Spleen (tissue), 7 donors: ENCODE data around the gene PYGB.

Experiments
- POLR2A ChIP-seq, 3 donors: fragments of 450-650 bp; IDR thresholded peaks; one replicate each; pipeline ENCODE4 v1.5.1; 2017; ENCODE audit warnings: antibody characterized with exemption in 3 of 3, mild to moderate bottlenecking in 1 of 3
- POLR2AphosphoS5 ChIP-seq, 3 donors: sonication (generic); formaldehyde crosslinking; IDR thresholded peaks; one replicate each; pipeline ENCODE4 v1.5.1; 2017; ENCODE audit warnings: antibody characterized with exemption in 3 of 3
- TF ChIP-seq, protein P1 (sequence below), 11 experiments: fragments of 200-600 bp in 7 of 11; fragments of 450-650 bp in 4 of 11; sonication (generic) in 4 of 11; IDR thresholded peaks in 8 of 11; conservative IDR thresholded peaks in 3 of 11; 1 replicate in 7 of 11; 2 replicates in 4 of 11; pipeline versions ENCODE4 v1.4.0 to v1.8.0; 2016 to 2021; ENCODE audit warnings: antibody characterized with exemption in 11 of 11, inconsistent platforms in 4 of 11, mild to moderate bottlenecking in 1 of 11
- donor health status: DM: no; HTN: no; CAD: no; lungs with moderate emphysema.
- donor health status: DM: no; HTN: no; CAD: no.
- donor health status: DM: no; HTN: no; CAD: no.

DNA sequence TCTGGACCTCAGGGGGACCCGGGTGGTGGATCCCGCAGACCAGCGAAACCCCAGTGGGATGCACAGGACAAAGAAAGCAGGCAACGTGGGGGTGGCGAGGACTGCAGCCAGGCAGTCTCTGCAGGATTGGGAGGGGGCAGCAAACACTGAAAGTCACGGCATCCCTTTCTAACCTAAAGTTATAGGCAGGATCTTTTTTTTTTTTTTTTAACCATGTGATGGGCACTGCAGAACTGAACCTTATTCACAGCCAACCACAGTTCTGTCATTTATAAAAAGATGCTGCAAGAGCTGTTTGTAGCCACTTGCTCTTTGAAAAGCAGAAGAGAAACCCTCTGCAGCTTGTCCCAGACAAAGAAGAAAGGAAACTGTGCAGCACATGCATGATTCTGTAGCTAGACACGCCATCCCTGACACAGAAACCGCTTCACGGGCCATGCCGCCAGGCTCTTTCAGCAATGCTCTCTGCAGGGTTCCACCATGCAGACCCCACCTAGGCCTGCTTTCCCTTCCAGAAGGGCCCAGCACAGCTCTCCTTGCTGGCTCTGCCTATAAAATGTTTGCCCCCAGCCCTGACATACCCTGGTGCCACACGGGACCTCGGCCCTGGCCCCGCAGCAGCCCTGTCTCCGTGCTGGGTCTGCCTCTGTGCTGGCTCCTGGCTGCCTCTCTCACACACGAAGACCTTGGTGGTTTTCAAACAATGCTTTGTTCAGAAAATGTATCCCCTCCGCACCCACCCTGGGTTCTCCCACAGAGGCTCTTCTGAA, 70.8 kb downstream of the PYGB start:
- TF ChIP-seq, protein P1, sequence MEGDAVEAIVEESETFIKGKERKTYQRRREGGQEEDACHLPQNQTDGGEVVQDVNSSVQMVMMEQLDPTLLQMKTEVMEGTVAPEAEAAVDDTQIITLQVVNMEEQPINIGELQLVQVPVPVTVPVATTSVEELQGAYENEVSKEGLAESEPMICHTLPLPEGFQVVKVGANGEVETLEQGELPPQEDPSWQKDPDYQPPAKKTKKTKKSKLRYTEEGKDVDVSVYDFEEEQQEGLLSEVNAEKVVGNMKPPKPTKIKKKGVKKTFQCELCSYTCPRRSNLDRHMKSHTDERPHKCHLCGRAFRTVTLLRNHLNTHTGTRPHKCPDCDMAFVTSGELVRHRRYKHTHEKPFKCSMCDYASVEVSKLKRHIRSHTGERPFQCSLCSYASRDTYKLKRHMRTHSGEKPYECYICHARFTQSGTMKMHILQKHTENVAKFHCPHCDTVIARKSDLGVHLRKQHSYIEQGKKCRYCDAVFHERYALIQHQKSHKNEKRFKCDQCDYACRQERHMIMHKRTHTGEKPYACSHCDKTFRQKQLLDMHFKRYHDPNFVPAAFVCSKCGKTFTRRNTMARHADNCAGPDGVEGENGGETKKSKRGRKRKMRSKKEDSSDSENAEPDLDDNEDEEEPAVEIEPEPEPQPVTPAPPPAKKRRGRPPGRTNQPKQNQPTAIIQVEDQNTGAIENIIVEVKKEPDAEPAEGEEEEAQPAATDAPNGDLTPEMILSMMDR (IDR thresholded peaks at IDR 0.05 in 8 of 11, conservative IDR thresholded peaks at IDR 0.05 in 3 of 11), result no peak
- TF ChIP-seq POLR2AphosphoS5 (IDR thresholded peaks at IDR 0.05), result peak in 2 of 3 donors; percentile 10 to 47
- no peak for TF ChIP-seq POLR2A (IDR thresholded peaks at IDR 0.05)
